OCI-LY7 (cell line): Measurements from ENCODE around the gene RAPGEF4.

Source experiments
- EZH2phosphoT487 ChIP-seq: fragments of 200-600 bp; sonication (generic); IDR thresholded peaks from 2 replicates; pipeline ENCODE4 v1.6.1; 2018; ENCODE audit warnings: low read depth, borderline replicate concordance, mild to moderate bottlenecking, mixed run types, antibody characterized with exemption, low read length, moderate library complexity, mixed read lengths
- TF ChIP-seq, protein P1 (sequence below): fragments of 200-600 bp; sonication (generic); conservative IDR thresholded peaks from 2 replicates; pipeline ENCODE4 v1.5.1; 2014; ENCODE audit warnings: mild to moderate bottlenecking, antibody characterized with exemption, low read length, moderate library complexity, mixed read lengths

DNA sequence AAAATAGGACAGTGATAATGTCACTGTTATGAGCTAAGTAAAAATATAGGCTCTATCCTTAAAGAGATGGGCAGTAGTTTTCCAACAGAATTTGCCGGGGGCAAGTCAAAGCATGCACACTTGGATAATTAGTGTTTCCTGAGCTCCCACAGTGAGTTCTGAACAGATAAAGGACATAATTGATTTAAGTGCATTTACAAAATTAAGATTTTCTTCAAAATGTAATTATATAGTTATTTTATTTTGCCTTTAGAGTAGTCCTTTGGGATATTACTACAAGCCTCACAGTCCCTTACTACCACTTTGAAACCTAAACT is 107.6 kb downstream of the RAPGEF4 start:
- TF ChIP-seq, protein P1, sequence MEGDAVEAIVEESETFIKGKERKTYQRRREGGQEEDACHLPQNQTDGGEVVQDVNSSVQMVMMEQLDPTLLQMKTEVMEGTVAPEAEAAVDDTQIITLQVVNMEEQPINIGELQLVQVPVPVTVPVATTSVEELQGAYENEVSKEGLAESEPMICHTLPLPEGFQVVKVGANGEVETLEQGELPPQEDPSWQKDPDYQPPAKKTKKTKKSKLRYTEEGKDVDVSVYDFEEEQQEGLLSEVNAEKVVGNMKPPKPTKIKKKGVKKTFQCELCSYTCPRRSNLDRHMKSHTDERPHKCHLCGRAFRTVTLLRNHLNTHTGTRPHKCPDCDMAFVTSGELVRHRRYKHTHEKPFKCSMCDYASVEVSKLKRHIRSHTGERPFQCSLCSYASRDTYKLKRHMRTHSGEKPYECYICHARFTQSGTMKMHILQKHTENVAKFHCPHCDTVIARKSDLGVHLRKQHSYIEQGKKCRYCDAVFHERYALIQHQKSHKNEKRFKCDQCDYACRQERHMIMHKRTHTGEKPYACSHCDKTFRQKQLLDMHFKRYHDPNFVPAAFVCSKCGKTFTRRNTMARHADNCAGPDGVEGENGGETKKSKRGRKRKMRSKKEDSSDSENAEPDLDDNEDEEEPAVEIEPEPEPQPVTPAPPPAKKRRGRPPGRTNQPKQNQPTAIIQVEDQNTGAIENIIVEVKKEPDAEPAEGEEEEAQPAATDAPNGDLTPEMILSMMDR, result no peak
- no peak for TF ChIP-seq EZH2phosphoT487
